AG09309 (cell line): ENCODE data around the gene KNSTRN.

Experiments used
- DNase-seq: peaks from one replicate; pipeline ENCODE4 v3.0.0-alpha.2; 2010; ENCODE audit warnings: low read depth
- H3K4me3 ChIP-seq: 2 replicates; pipeline ENCODE4 v1.5.1; 2011; ENCODE audit warnings: mild to moderate bottlenecking, low read depth, low read length, moderate library complexity; ENCODE audit not compliant: control insufficient read depth
- TF ChIP-seq, protein P1 (sequence below): IDR thresholded peaks from 2 replicates; pipeline ENCODE4 v1.5.1; 2011; ENCODE audit warnings: mild to moderate bottlenecking, low read depth, low read length, inconsistent platforms; ENCODE audit not compliant: insufficient read depth, control insufficient read depth; ENCODE audit errors: missing control alignments

The KNSTRN gene

DNA sequence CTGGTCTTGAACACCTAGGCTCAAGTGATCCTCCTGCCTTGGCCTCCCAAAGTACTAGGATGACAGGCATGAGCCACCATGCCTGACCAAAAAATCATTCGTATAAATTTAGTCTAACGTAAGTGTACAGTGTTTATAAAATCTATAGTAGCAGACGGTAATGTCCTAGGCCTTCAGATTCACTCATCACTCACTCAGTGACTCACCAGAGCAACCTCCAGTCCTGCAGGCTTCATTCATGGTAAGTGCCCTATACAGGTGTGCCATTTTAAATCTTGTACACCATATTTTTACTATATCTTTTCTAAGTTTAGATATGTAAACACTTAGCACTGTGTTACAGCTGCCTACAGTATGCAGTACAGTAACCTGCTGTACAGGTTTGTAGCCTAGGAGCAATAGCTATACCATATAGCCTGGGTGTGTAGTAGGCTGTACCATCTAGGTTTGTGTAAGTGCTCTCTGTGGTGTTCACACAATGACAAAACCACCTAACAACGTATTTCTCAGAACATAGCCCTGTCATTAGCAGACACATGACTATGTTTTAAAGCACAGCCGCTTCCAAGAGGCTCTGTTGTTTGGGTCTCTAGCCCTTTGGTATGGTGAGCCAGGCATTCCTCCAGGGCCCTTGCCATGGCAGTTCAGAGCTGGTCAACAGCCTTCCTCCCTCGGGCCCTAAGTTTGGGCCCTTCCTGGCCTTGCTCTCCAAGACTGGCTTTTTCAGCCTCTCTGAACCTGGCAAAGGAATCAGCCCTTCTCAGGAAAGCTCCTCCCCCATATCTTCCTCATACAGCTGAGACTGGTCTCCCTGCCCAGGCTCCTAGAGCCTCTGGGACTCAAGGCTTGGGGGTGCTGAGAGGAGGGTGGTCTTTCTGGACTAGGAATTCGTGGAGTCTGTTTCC, 39.9 kb upstream of the KNSTRN start:
- H3K4me3 ChIP-seq = no peak overlapping the region
- no peak for DNase-seq
- TF ChIP-seq, protein P1, sequence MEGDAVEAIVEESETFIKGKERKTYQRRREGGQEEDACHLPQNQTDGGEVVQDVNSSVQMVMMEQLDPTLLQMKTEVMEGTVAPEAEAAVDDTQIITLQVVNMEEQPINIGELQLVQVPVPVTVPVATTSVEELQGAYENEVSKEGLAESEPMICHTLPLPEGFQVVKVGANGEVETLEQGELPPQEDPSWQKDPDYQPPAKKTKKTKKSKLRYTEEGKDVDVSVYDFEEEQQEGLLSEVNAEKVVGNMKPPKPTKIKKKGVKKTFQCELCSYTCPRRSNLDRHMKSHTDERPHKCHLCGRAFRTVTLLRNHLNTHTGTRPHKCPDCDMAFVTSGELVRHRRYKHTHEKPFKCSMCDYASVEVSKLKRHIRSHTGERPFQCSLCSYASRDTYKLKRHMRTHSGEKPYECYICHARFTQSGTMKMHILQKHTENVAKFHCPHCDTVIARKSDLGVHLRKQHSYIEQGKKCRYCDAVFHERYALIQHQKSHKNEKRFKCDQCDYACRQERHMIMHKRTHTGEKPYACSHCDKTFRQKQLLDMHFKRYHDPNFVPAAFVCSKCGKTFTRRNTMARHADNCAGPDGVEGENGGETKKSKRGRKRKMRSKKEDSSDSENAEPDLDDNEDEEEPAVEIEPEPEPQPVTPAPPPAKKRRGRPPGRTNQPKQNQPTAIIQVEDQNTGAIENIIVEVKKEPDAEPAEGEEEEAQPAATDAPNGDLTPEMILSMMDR = no peak

DNA sequence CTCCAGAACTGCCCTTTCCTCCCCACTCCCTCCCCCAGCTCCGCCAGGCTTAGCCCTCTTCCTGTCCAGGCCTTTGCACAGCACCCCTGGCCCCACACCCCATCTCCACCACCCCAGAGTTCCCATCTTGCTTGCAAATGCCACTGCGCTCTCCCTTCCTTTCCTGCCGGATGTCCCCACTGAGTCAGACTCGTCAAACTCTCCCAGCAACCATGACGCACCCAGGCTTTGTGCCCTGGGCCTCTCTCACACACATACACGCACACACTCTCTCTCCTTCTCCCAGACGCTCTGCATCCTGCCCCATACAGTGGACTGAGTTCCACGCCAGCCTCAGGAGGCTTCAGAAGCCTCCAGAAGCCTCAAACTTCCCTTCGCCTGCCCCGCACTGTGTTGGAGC, 39.0 kb upstream of the KNSTRN start:
- no peak overlapping the region for H3K4me3 ChIP-seq
- TF ChIP-seq, protein P1 = no peak
- DNase-seq = peak; percentile 49

- no peak overlapping the region for H3K4me3 ChIP-seq
- DNase-seq = no peak
- TF ChIP-seq, protein P1 = no peak
Observed at GRCh38 chr15:40344217-40344616, 38.3 kb upstream of the KNSTRN start.

GRCh38 chr15:40344631-40345120, 37.8 kb upstream of the KNSTRN start:
- DNase-seq = no peak
- TF ChIP-seq, protein P1 = peak; percentile 81
- H3K4me3 ChIP-seq = no peak overlapping the region

- TF ChIP-seq, protein P1 = no peak
Observed at GRCh38 chr15:40345225-40345866, 37.2 kb upstream of the KNSTRN start.

DNA sequence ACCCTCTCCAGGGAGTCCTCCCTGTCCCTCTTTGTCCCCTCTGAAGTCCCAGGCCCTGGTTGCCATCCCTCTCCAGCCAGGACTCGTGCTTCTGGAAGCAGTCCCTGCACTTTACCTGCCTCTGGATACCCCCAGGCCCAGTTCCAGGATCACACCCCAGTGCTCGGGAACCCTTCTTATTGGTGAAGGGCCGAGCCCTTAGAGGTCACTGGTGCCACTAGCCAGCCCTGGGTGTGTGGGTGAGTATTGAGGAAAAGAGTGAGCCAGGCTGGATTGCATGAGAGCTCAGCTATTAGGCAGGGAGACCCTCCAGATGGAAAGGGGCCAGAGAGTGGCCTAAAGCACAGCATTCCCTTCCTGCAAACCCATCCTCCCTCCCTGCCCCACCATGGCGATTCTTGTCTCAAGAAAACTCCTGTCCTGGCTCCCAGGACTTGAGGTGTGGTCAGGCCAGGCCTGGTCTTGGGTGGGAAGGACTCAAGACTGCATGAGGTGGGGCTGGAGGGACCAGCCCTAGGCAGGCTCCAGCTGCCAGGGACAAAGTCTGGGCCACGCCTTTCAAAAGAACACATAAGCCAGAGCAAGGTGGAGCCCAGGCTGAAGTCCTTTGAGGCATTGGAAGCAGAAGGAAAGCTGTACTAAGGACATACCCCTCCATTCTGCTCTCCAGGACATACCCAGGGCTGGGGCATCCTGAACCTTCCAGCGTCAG, 36.5 kb upstream of the KNSTRN start:
- no peak overlapping the region for H3K4me3 ChIP-seq
- TF ChIP-seq, protein P1 = no peak
- DNase-seq = no peak

More at GRCh38 chr15:40345225-40345866, 37.2 kb upstream of the KNSTRN start:
- H3K4me3 ChIP-seq = no peak overlapping the region
- no peak for DNase-seq
